Tibial artery (tissue), 4 donors: ENCODE results near the gene GLUL.

Experiments used
- DNase-seq, 2 donors: peaks; one replicate each; pipeline ENCODE4 v3.0.0-alpha.2; 2019
- H3K27ac ChIP-seq, 2 donors: fragments of 200-600 bp; sonication (generic) in 1 of 2; 1 replicate in 1 of 2; 2 replicates in 1 of 2; pipeline ENCODE4 v1.5.1; 2018 to 2019; ENCODE audit warnings: mild to moderate bottlenecking in 1 of 2
- H3K27me3 ChIP-seq, 2 donors: fragments of 200-600 bp; sonication (generic) in 1 of 2; one replicate each; pipeline versions ENCODE4 v1.5.1 to v1.6.0; 2016 to 2019
- H3K36me3 ChIP-seq, 3 donors: fragments of 200-600 bp; sonication (generic) in 2 of 3; one replicate each; pipeline ENCODE4 v1.5.1; 2016 to 2019; ENCODE audit warnings: mild to moderate bottlenecking in 2 of 3
- H3K4me1 ChIP-seq, 4 donors: fragments of 200-600 bp; sonication (generic) in 2 of 4; 1 replicate in 3 of 4; 2 replicates in 1 of 4; pipeline ENCODE4 v1.5.1; 2016 to 2019
- H3K4me3 ChIP-seq, 2 donors: fragments of 200-600 bp; sonication (generic) in 1 of 2; 1 replicate in 1 of 2; 2 replicates in 1 of 2; pipeline ENCODE4 v1.5.1; 2018 to 2019; ENCODE audit warnings: mild to moderate bottlenecking in 2 of 2
- H3K9me3 ChIP-seq, 3 donors: fragments of 200-600 bp; sonication (generic) in 1 of 3; one replicate each; pipeline ENCODE4 v1.5.1; 2016 to 2019
- CTCF ChIP-seq, 2 experiments: fragments of 200-600 bp in 1 of 2; fragments of 450-650 bp in 1 of 2; IDR thresholded peaks; one replicate each; pipeline ENCODE4 v1.5.1; 2017 to 2019; ENCODE audit warnings: antibody characterized with exemption in 2 of 2, mild to moderate bottlenecking in 1 of 2, moderate library complexity in 1 of 2
- intact Hi-C: fragments of 100-400 bp; cut with DNase I; formaldehyde crosslinking; loops from one replicate; pipeline ENCODE4 v1.15.0; 2023; ENCODE audit warnings: low total_unique reads

Gene GLUL

GRCh38 chr1:182366596-182366995, 25.0 kb downstream of the GLUL start:
- H3K4me3 ChIP-seq = no peak overlapping the region
- no peaks in the 10 kb centered on the region for H3K9me3 ChIP-seq
- DNase-seq = no peak
- intact Hi-C loops = no loop called here
- H3K36me3 ChIP-seq = no peaks in the 10 kb centered on the region
- no peaks in the 10 kb centered on the region for H3K27me3 ChIP-seq
- TF ChIP-seq CTCF (IDR thresholded peaks at IDR 0.05) = no peak
- H3K27ac ChIP-seq = no peak overlapping the region
- H3K4me1 ChIP-seq = peaks cover 0 to 14% (median 8%) of the 10 kb centered on the region in 4 donors

- Histone ChIP-seq H3K4me3 (no peak overlapping the region), H3K27ac (no peak overlapping the region), H3K4me1 (no peaks in the 10 kb centered on the region), H3K36me3 (no peaks in the 10 kb centered on the region), H3K27me3 (peaks cover 0 to 2% of the 10 kb centered on the region in 2 donors), H3K9me3 (no peaks in the 10 kb centered on the region)
- no peak for DNase-seq
- no peak for TF ChIP-seq CTCF (IDR thresholded peaks at IDR 0.05)
- intact Hi-C loops = no loop called here
Measured at GRCh38 chr1:182359645-182360044, 31.9 kb downstream of the GLUL start.

- Histone ChIP-seq H3K27me3 (peaks cover 0 to 2% of the 10 kb centered on the region in 2 donors), H3K4me3 (no peak overlapping the region), H3K27ac (no peak overlapping the region), H3K4me1 (no peaks in the 10 kb centered on the region), H3K9me3 (no peaks in the 10 kb centered on the region), H3K36me3 (no peaks in the 10 kb centered on the region)
- TF ChIP-seq CTCF (IDR thresholded peaks at IDR 0.05) = no peak
- intact Hi-C loops = no loop called here
- no peak for DNase-seq
Measured at GRCh38 chr1:182357913-182358312, 33.7 kb downstream of the GLUL start.

GRCh38 chr1:182357171-182357570, 34.4 kb downstream of the GLUL start:
- no peak overlapping the region for H3K27ac ChIP-seq
- H3K4me1 ChIP-seq = no peaks in the 10 kb centered on the region
- intact Hi-C loops = no loop called here
- H3K9me3 ChIP-seq = no peaks in the 10 kb centered on the region
- H3K36me3 ChIP-seq = no peaks in the 10 kb centered on the region
- no peak overlapping the region for H3K4me3 ChIP-seq
- H3K27me3 ChIP-seq = peaks cover 0 to 2% of the 10 kb centered on the region in 2 donors
- TF ChIP-seq CTCF (IDR thresholded peaks at IDR 0.05) = no peak
- DNase-seq = no peak

GRCh38 chr1:182355723-182356098, 35.9 kb downstream of the GLUL start:
- intact Hi-C loops = no loop called here
- H3K9me3 ChIP-seq = no peaks in the 10 kb centered on the region
- no peak for TF ChIP-seq CTCF (IDR thresholded peaks at IDR 0.05)

GRCh38 chr1:182351790-182352364, 39.7 kb downstream of the GLUL start:
- Histone ChIP-seq H3K4me3 (no peak overlapping the region), H3K4me1 (peaks cover 0 to 23% (median 10%) of the 10 kb centered on the region in 4 donors), H3K27ac (no peak overlapping the region), H3K36me3 (no peaks in the 10 kb centered on the region), H3K27me3 (no peaks in the 10 kb centered on the region), H3K9me3 (no peaks in the 10 kb centered on the region)
- intact Hi-C loops = loop anchor here (5.0 kb wide), 1 partner anchor 155 kb away; no protein-coding TSS in a partner anchor
- no peak for TF ChIP-seq CTCF (IDR thresholded peaks at IDR 0.05)
- DNase-seq = no peak

More at GRCh38 chr1:182355723-182356098, 35.9 kb downstream of the GLUL start:
- Histone ChIP-seq H3K4me1 (no peaks in the 10 kb centered on the region), H3K4me3 (no peak overlapping the region), H3K27ac (no peak overlapping the region), H3K27me3 (peaks cover 0 to 2% of the 10 kb centered on the region in 2 donors), H3K36me3 (no peaks in the 10 kb centered on the region)
- no peak for DNase-seq
